Loucy (cell line): Measurements from ENCODE around the gene TMEM41A.

Experiments
- H2AFZ ChIP-seq: fragments of 200-600 bp; sonication (generic); 2 replicates; pipeline ENCODE4 v1.6.0; 2016; ENCODE audit warnings: antibody characterized with exemption, mild to moderate bottlenecking, low read length, moderate library complexity
- H3F3A ChIP-seq: fragments of 200-600 bp; 2 replicates; pipeline ENCODE4 v1.6.0; 2016; ENCODE audit warnings: antibody characterized with exemption, low read depth, mild to moderate bottlenecking
- H3K27me3 ChIP-seq: fragments of 200-600 bp; sonication (generic); 2 replicates; pipeline ENCODE4 v1.6.1; 2014; ENCODE audit warnings: low read length, mild to moderate bottlenecking; ENCODE audit not compliant: insufficient read depth, poor library complexity, severe bottlenecking
- H3K36me3 ChIP-seq: fragments of 200-600 bp; sonication (generic); 2 replicates; pipeline ENCODE4 v1.6.1; 2016; ENCODE audit warnings: low read length; ENCODE audit not compliant: insufficient read depth
- H3K4me1 ChIP-seq: fragments of 200-600 bp; sonication (generic); 2 replicates; pipeline ENCODE4 v1.5.1; 2014; ENCODE audit warnings: low read length, mild to moderate bottlenecking; ENCODE audit not compliant: insufficient read depth, poor library complexity, severe bottlenecking
- H3K4me2 ChIP-seq: fragments of 200-600 bp; sonication (generic); 2 replicates; pipeline ENCODE4 v1.6.0; 2014; ENCODE audit warnings: antibody characterized with exemption, low read length, low read depth, mild to moderate bottlenecking; ENCODE audit not compliant: poor library complexity, severe bottlenecking
- H3K4me3 ChIP-seq: fragments of 200-600 bp; sonication (generic); 2 replicates; pipeline ENCODE4 v1.5.1; 2014; ENCODE audit warnings: low read length, mild to moderate bottlenecking, mixed read lengths; ENCODE audit not compliant: poor library complexity, severe bottlenecking
- H3K79me2 ChIP-seq: fragments of 200-600 bp; sonication (generic); 2 replicates; pipeline ENCODE4 v1.6.1; 2014; ENCODE audit warnings: low read length; ENCODE audit not compliant: insufficient read depth
- H3K9ac ChIP-seq: fragments of 200-600 bp; sonication (generic); 2 replicates; pipeline ENCODE4 v1.6.0; 2014; ENCODE audit warnings: mild to moderate bottlenecking, low read depth, low read length, moderate library complexity; ENCODE audit not compliant: poor library complexity, severe bottlenecking
- H3K9me2 ChIP-seq: fragments of 200-600 bp; sonication (generic); replicated peaks from 2 replicates; pipeline ENCODE4 v1.6.1; 2016; ENCODE audit warnings: low read depth, low read length, mixed read lengths
- H3K9me3 ChIP-seq: fragments of 200-600 bp; sonication (generic); 2 replicates; pipeline ENCODE4 v1.6.1; 2014; ENCODE audit warnings: mild to moderate bottlenecking, antibody characterized with exemption, low read length, low read depth; ENCODE audit not compliant: insufficient read depth
- H4K20me1 ChIP-seq: fragments of 200-600 bp; sonication (generic); 2 replicates; pipeline ENCODE4 v1.6.0; 2014; ENCODE audit warnings: antibody characterized with exemption, low read length, mild to moderate bottlenecking; ENCODE audit not compliant: insufficient read depth, poor library complexity, severe bottlenecking
- EZH2phosphoT487 ChIP-seq: fragments of 200-600 bp; IDR thresholded peaks from 2 replicates; pipeline ENCODE4 v1.6.1; 2018; ENCODE audit warnings: antibody characterized with exemption, mild to moderate bottlenecking, moderate library complexity, borderline replicate concordance
- TF ChIP-seq, protein P1 (sequence below): fragments of 200-600 bp; sonication (generic); conservative IDR thresholded peaks from 2 replicates; pipeline ENCODE4 v1.5.1; 2014; ENCODE audit warnings: mild to moderate bottlenecking, antibody characterized with exemption, low read length

TMEM41A gene

GRCh38 chr3:185537369-185537970, 38.6 kb upstream of the TMEM41A start:
- no peaks in the 10 kb centered on the region for H3K9me3 ChIP-seq
- no peaks in the 10 kb centered on the region for H4K20me1 ChIP-seq
- peak overlapping the region; percentile 83 for H2AFZ ChIP-seq
- H3K4me2 ChIP-seq = peak overlapping the region; percentile 13
- peaks cover 9% of the 10 kb centered on the region for H3K4me1 ChIP-seq
- H3K36me3 ChIP-seq = no peaks in the 10 kb centered on the region
- H3K9me2 ChIP-seq = no peaks in the 10 kb centered on the region
- no peaks in the 10 kb centered on the region for H3K79me2 ChIP-seq
- no peak overlapping the region for H3K4me3 ChIP-seq
- no peak overlapping the region for H3K9ac ChIP-seq
- no peaks in the 10 kb centered on the region for H3K27me3 ChIP-seq
- H3F3A ChIP-seq = no peaks in the 10 kb centered on the region
- TF ChIP-seq, protein P1, sequence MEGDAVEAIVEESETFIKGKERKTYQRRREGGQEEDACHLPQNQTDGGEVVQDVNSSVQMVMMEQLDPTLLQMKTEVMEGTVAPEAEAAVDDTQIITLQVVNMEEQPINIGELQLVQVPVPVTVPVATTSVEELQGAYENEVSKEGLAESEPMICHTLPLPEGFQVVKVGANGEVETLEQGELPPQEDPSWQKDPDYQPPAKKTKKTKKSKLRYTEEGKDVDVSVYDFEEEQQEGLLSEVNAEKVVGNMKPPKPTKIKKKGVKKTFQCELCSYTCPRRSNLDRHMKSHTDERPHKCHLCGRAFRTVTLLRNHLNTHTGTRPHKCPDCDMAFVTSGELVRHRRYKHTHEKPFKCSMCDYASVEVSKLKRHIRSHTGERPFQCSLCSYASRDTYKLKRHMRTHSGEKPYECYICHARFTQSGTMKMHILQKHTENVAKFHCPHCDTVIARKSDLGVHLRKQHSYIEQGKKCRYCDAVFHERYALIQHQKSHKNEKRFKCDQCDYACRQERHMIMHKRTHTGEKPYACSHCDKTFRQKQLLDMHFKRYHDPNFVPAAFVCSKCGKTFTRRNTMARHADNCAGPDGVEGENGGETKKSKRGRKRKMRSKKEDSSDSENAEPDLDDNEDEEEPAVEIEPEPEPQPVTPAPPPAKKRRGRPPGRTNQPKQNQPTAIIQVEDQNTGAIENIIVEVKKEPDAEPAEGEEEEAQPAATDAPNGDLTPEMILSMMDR = no peak
- TF ChIP-seq EZH2phosphoT487 = no peak

- no peaks in the 10 kb centered on the region for H3F3A ChIP-seq
- TF ChIP-seq, protein P1 = no peak
- no peak for TF ChIP-seq EZH2phosphoT487
- no peak overlapping the region for H2AFZ ChIP-seq
- H3K36me3 ChIP-seq = no peaks in the 10 kb centered on the region
- H3K9me2 ChIP-seq = no peaks in the 10 kb centered on the region
- no peak overlapping the region for H3K4me3 ChIP-seq
- no peaks in the 10 kb centered on the region for H3K9me3 ChIP-seq
- H4K20me1 ChIP-seq = no peaks in the 10 kb centered on the region
- peaks cover 9% of the 10 kb centered on the region for H3K4me1 ChIP-seq
- no peaks in the 10 kb centered on the region for H3K79me2 ChIP-seq
- no peak overlapping the region for H3K4me2 ChIP-seq
- no peak overlapping the region for H3K9ac ChIP-seq
- no peaks in the 10 kb centered on the region for H3K27me3 ChIP-seq
Observed at GRCh38 chr3:185534511-185534910, 35.7 kb upstream of the TMEM41A start.

- Histone ChIP-seq H3K9me2 (no peaks in the 10 kb centered on the region), H3K4me1 (peaks cover 9% of the 10 kb centered on the region), H2AFZ (no peak overlapping the region), H3K4me3 (no peak overlapping the region), H3K9ac (no peak overlapping the region), H3K36me3 (no peaks in the 10 kb centered on the region), H3K4me2 (no peak overlapping the region), H3K27me3 (no peaks in the 10 kb centered on the region), H3K79me2 (no peaks in the 10 kb centered on the region), H3K9me3 (no peaks in the 10 kb centered on the region), H4K20me1 (no peaks in the 10 kb centered on the region), H3F3A (no peaks in the 10 kb centered on the region)
- TF ChIP-seq, protein P1 = no peak
- no peak for TF ChIP-seq EZH2phosphoT487
Observed at GRCh38 chr3:185532901-185533300, 34.1 kb upstream of the TMEM41A start.
